ENCODE data around the gene EFCAB11. TPM values are rescaled to one million over a fixed set of nuclear protein-coding genes. Genes with fewer than 3 reads are reported as not detected.
"Not testable (repeated sequence)": the region's sequence is repeated elsewhere in the genome, so short reads cannot be mapped to it uniquely, and the experiment has no call there.

The EFCAB11 gene
- total RNA-seq, 1 donor from 2014 or later = 7.1 TPM

DNA sequence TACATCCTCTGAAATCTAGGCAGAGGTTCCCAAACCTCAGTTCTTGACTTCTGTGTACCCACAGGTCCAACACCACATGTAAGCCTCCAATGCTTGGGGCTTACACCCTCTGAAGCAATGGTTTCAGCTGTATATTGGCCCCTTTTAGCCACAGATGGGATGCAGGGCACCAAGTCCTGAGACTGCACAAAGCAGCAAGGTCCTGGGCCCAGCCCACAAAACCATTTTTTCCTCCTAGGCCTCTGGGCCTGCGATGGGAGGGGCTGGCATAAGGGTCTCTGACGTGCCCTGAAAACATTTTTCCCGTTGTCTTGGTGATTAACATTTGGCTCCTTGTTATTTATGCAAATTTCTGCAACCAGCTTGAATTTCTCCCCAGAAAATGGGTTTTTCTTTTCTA is 80.4 kb downstream of the EFCAB11 start:
- intact Hi-C loops (cut with micrococcal nuclease); H3K4me1 Mint-ChIP-seq (ENCODE audit: low read depth); H3K27ac Mint-ChIP-seq; H3K9me3 Mint-ChIP-seq; DNase-seq (ENCODE audit: low spot score); H3K4me3 Mint-ChIP-seq (ENCODE audit: low read depth); H3K27me3 Mint-ChIP-seq (ENCODE audit: low read depth); H3K36me3 Mint-ChIP-seq (ENCODE audit: low read depth): not testable (repeated sequence)

DNA sequence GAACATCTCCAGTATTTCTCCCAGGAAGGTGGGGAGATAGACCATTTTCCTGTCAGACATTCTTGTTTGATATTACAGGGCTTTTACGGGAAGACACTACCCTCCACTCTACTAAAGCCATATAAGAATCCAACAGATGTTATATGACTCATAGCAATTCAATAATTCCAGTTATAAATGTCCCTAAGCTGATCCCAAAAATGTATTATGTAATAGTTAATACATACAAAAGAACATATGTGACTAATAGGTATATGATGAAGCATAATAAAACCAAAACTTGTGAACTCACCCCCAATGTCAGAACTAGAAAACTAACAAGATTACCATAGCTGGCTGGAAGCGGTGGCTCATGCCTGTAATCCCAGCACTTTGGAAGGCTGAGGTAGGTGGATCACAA is 84.2 kb downstream of the EFCAB11 start:
- Mint-ChIP-seq H3K4me1 (ENCODE audit: low read depth) (no peaks in the 10 kb centered on the region), H3K27ac (no peak overlapping the region), H3K36me3 (ENCODE audit: low read depth) (no peaks in the 10 kb centered on the region), H3K4me3 (ENCODE audit: low read depth) (no peak overlapping the region), H3K9me3 (peaks cover 3% of the 10 kb centered on the region), H3K27me3 (ENCODE audit: low read depth) (peaks cover 2% of the 10 kb centered on the region)
- DNase-seq (ENCODE audit: low spot score) = no peak
- intact Hi-C loops (cut with micrococcal nuclease) = no loop called here

DNA sequence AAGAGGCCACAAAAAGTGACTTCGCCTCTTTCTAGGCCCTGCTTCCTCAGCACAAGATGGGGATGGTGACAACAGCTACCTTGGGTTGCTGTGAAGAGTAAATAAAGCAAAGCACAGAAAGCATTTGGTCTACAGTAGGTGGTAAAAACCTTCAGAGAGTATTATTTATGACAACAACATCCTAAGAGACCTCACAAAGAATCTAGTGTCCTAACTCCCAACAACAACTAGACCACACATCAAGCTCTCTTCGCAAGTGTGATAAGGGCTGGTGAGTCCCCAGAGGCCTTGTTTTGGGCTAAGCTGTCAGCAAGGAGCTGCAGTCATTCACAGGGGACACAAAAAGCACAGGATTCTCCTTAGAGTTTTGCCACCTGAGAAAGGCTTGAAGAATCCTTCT is 84.9 kb downstream of the EFCAB11 start:
- Mint-ChIP-seq H3K4me1 (ENCODE audit: low read depth) (no peaks in the 10 kb centered on the region), H3K9me3 (no peaks in the 10 kb centered on the region), H3K27me3 (ENCODE audit: low read depth) (peaks cover 2% of the 10 kb centered on the region), H3K4me3 (ENCODE audit: low read depth) (no peak overlapping the region), H3K36me3 (ENCODE audit: low read depth) (no peaks in the 10 kb centered on the region), H3K27ac (no peak overlapping the region)
- no peak for DNase-seq (ENCODE audit: low spot score)
- intact Hi-C loops (cut with micrococcal nuclease) = no loop called here

DNA sequence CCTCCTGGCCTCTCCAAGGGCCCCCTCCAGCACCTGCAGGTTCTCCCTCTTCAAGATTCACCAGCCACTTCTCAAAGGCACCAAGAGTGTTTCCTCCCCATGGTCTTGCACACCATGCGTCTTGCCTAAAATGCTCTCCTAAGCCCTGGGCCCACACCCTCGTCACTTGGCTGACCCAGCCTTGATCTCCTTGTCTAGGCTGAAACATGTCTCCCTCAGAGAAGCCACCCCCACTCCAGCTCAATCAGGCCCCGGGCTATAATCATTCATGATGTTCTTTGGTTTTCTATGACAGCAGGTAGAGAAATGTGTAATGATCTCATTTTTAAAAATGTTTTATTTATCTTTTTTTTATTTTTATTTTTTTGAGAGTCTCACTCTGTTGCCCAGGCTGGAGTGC is 88.1 kb downstream of the EFCAB11 start:
- Mint-ChIP-seq H3K27me3 (ENCODE audit: low read depth) (peaks cover 7% of the 10 kb centered on the region), H3K9me3 (no peaks in the 10 kb centered on the region), H3K4me3 (ENCODE audit: low read depth) (no peak overlapping the region), H3K4me1 (ENCODE audit: low read depth) (no peaks in the 10 kb centered on the region), H3K36me3 (ENCODE audit: low read depth) (no peaks in the 10 kb centered on the region), H3K27ac (no peak overlapping the region)
- intact Hi-C loops (cut with micrococcal nuclease) = no loop called here
- no peak for DNase-seq (ENCODE audit: low spot score)

DNA sequence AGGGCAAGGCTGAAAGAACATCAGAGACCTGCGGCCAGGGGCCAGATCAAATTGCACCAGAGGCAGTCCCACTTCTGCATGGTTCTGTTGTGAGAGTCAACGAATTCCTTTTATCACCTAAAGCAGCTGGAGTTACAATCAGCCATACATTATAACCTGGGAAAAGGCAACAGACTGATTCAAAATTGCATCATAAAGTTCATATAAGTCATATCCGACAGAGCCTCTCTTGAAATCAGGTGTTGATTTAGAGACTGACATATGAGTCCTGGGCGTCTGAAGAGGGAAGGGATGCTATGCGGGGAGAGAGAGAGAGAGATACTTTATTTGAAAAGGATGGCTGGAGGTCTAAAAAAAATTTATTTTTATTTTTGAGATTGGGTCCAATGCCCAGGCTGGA is 89.4 kb downstream of the EFCAB11 start:
- H3K27me3 Mint-ChIP-seq (ENCODE audit: low read depth) = peaks cover 7% of the 10 kb centered on the region
- H3K4me3 Mint-ChIP-seq (ENCODE audit: low read depth) = no peak overlapping the region
- no peaks in the 10 kb centered on the region for H3K4me1 Mint-ChIP-seq (ENCODE audit: low read depth)
- intact Hi-C loops (cut with micrococcal nuclease) = no loop called here
- no peaks in the 10 kb centered on the region for H3K36me3 Mint-ChIP-seq (ENCODE audit: low read depth)
- no peak for DNase-seq (ENCODE audit: low spot score)
- no peaks in the 10 kb centered on the region for H3K9me3 Mint-ChIP-seq
- H3K27ac Mint-ChIP-seq = no peak overlapping the region

DNA sequence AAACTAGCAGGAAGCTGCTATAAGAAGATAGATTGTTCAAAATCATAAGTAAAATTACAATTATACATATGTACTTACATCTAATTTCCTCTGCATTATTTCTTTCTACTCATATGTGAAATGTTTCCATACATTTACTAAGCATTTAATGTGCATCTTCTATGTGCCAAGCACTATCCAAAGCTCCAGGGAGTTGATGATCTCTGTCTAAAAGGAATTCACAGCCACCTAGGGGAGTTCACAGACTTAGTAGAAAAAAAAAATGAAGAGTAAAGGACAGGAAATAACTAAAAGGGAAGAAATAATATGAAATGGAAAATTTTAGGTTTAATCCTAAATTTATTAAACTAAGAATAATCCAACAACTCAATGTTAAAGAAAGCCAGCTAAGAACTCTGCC is 91.7 kb downstream of the EFCAB11 start:
- no peak for DNase-seq (ENCODE audit: low spot score)
- H3K27ac Mint-ChIP-seq = no peak overlapping the region
- no peak overlapping the region for H3K4me3 Mint-ChIP-seq (ENCODE audit: low read depth)
- no peaks in the 10 kb centered on the region for H3K4me1 Mint-ChIP-seq (ENCODE audit: low read depth)
- intact Hi-C loops (cut with micrococcal nuclease) = no loop called here
- H3K27me3 Mint-ChIP-seq (ENCODE audit: low read depth) = peaks cover 7% of the 10 kb centered on the region
- no peaks in the 10 kb centered on the region for H3K9me3 Mint-ChIP-seq
- H3K36me3 Mint-ChIP-seq (ENCODE audit: low read depth) = no peaks in the 10 kb centered on the region

DNA sequence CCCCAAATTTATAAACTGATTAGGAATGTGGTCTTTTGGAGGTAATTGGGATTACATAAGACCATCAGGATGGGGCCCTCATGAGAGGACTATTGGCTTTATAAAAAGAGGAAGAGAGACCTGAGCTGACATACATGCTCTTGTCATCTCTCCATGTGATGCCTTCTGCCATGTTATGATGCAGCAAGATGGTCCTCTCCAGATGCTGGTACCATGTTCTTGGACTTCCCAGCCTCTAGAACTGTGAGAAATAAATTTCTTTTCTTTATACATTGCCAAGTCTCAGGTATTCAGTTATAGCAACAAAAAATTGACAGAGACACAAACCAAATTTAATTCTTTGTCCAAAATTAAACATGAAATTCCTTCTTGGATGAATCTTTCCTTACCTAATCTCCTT is 92.9 kb downstream of the EFCAB11 start:
- peaks cover 9% of the 10 kb centered on the region for H3K27me3 Mint-ChIP-seq (ENCODE audit: low read depth)
- no peak overlapping the region for H3K4me3 Mint-ChIP-seq (ENCODE audit: low read depth)
- H3K4me1 Mint-ChIP-seq (ENCODE audit: low read depth) = no peaks in the 10 kb centered on the region
- intact Hi-C loops (cut with micrococcal nuclease) = no loop called here
- no peak overlapping the region for H3K27ac Mint-ChIP-seq
- no peak for DNase-seq (ENCODE audit: low spot score)
- no peaks in the 10 kb centered on the region for H3K9me3 Mint-ChIP-seq
- H3K36me3 Mint-ChIP-seq (ENCODE audit: low read depth) = no peaks in the 10 kb centered on the region

DNA sequence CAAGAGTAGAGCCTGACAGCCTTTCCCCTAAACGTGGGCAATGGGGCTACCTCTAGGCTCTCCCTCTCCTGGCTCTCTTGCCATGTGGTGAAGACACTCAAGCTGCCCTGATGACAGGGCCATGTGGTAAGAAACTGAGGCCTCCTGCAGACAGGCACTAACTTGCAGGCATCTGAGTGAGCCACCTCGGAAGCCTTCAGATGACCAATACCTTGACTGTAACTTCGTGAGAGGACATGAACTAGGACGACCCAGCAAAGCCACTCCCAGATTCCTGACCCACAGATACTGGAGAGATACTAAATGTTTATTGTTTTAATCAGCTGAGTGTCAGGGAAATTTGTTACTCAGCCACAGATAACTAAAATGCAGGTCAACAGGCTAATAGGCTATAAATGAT is 96.4 kb downstream of the EFCAB11 start:
- Mint-ChIP-seq H3K27ac (no peak overlapping the region), H3K27me3 (ENCODE audit: low read depth) (peaks cover 6% of the 10 kb centered on the region), H3K4me1 (ENCODE audit: low read depth) (no peaks in the 10 kb centered on the region), H3K36me3 (ENCODE audit: low read depth) (no peaks in the 10 kb centered on the region), H3K9me3 (no peaks in the 10 kb centered on the region), H3K4me3 (ENCODE audit: low read depth) (no peak overlapping the region)
- intact Hi-C loops (cut with micrococcal nuclease) = no loop called here
- DNase-seq (ENCODE audit: low spot score) = no peak

DNA sequence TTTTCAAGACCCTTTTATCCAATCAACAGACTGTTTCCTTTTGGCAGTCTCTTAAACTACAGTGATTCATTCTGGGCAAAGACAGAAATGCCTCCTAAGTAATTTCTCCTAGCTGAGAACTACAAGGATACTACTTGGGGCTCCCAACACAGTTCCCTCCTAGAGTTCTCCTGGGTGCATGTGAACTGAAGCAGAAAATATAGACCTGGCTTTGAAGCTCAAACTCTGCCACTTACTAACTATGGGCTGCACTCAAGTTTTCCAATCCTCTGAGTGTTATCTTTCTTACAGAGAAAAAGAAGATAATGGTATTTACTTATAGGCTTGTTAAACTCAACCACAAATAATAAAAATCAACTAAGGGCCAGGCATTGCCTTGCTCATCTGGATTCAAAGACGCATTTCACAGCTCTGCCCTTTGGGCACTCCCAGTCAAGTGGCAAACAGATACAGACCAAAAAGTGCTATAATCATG is 97.6 kb downstream of the EFCAB11 start:
- Mint-ChIP-seq H3K4me1 (ENCODE audit: low read depth) (no peaks in the 10 kb centered on the region), H3K36me3 (ENCODE audit: low read depth) (no peaks in the 10 kb centered on the region), H3K4me3 (ENCODE audit: low read depth) (no peak overlapping the region), H3K27ac (no peak overlapping the region), H3K27me3 (ENCODE audit: low read depth) (peaks cover 4% of the 10 kb centered on the region), H3K9me3 (no peaks in the 10 kb centered on the region)
- intact Hi-C loops (cut with micrococcal nuclease) = no loop called here
- DNase-seq (ENCODE audit: low spot score) = no peak

DNA sequence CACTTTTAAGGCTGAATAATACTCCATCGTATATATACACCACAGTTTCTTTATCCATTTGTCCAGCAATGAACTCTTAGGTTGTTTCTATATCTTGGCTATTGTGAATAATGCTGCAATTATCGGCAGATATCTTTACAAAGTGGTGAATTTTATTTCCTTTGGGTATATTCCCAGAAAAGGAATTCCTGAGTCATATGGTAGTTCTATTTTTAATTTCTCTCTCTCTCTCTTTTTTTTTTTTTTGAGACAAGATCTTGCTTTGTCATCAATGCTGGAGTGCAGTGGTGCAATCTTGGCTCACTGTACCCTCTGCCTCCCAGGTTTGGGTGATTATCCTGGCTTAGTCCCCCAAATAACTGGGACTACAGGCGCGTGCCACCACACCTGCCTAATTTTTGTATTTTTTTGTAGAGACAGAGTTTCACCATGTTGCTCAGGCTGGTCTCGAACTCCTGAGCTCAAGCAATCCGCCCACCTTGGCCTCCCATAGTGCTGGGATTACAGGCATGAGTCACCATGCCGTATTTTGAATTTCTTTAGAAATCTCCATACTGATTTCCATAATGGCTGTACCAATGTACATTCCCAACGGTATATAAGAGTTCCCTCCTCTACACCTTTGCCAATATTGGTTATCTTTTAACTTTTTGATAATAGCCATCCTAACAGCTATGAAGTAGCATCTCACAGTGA is 98.4 kb downstream of the EFCAB11 start:
- H3K36me3 Mint-ChIP-seq (ENCODE audit: low read depth) = no peaks in the 10 kb centered on the region
- intact Hi-C loops (cut with micrococcal nuclease) = no loop called here
- no peaks in the 10 kb centered on the region for H3K9me3 Mint-ChIP-seq
- H3K4me3 Mint-ChIP-seq (ENCODE audit: low read depth) = no peak overlapping the region
- peaks cover 3% of the 10 kb centered on the region for H3K27me3 Mint-ChIP-seq (ENCODE audit: low read depth)
- no peaks in the 10 kb centered on the region for H3K4me1 Mint-ChIP-seq (ENCODE audit: low read depth)
- no peak overlapping the region for H3K27ac Mint-ChIP-seq
- no peak for DNase-seq (ENCODE audit: low spot score)

DNA sequence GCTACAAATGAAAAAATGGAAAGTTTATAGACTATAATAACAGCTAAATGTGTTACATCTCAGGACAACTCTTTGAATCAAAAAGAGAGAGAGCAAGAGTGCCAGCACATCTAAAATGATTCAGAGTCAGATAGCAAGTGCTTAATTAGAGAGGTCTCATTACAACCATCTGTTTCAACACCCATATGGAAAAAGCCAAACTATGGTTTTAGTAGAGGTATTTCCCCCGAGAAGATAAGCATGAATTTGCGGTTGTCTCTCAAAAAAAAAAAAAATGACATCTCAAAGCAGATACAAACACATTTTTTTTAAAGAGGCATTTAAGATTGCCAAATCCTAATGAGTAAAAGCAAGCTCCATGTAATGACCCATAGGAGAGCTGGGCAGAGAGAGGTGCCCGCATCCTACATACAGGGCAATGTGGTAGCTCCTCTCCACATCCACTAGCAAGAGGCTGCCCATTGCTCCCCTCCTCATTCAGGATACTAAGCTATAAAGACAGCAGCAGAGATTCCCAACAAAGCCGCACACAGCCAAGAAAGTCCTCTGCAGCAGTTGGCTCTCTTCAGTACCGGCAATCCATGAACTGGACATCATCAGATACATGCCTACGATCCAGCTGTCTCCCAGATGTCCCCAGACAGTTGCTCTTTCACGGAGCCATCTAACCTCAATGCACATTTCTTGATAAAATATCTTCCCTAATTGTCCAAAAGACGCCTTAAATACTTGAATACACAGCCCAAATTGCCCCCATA is 100.4 kb downstream of the EFCAB11 start:
- no peak overlapping the region for H3K4me3 Mint-ChIP-seq (ENCODE audit: low read depth)
- H3K27me3 Mint-ChIP-seq (ENCODE audit: low read depth) = peaks cover 3% of the 10 kb centered on the region
- no peak for DNase-seq (ENCODE audit: low spot score)
- H3K36me3 Mint-ChIP-seq (ENCODE audit: low read depth) = no peaks in the 10 kb centered on the region
- H3K27ac Mint-ChIP-seq = no peak overlapping the region
- no peaks in the 10 kb centered on the region for H3K9me3 Mint-ChIP-seq
- intact Hi-C loops (cut with micrococcal nuclease) = no loop called here
- no peaks in the 10 kb centered on the region for H3K4me1 Mint-ChIP-seq (ENCODE audit: low read depth)

DNA sequence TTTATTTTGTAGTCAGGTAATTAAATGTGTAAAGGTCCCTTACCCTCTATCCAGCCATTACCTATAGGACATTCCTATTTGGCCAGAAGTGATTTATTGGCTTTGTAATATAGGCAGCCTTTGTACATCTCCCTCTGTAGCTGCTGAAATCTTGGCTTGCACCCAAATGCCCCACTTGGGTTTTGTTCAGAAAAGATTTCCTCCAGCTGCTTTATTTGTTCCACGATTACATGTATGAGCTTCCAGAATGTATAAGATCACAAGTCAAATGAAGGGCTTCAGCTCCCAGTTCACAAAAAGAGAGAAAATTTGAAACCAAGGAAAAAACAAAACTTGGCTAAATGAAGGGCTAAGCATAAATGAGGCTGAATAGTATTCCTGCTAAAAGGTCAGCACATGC is 103.4 kb downstream of the EFCAB11 start:
- Mint-ChIP-seq H3K27me3 (ENCODE audit: low read depth) (peaks cover 6% of the 10 kb centered on the region), H3K4me3 (ENCODE audit: low read depth) (no peak overlapping the region), H3K36me3 (ENCODE audit: low read depth) (no peaks in the 10 kb centered on the region), H3K4me1 (ENCODE audit: low read depth) (no peaks in the 10 kb centered on the region), H3K27ac (no peak overlapping the region), H3K9me3 (no peaks in the 10 kb centered on the region)
- no peak for DNase-seq (ENCODE audit: low spot score)
- intact Hi-C loops (cut with micrococcal nuclease) = no loop called here

DNA sequence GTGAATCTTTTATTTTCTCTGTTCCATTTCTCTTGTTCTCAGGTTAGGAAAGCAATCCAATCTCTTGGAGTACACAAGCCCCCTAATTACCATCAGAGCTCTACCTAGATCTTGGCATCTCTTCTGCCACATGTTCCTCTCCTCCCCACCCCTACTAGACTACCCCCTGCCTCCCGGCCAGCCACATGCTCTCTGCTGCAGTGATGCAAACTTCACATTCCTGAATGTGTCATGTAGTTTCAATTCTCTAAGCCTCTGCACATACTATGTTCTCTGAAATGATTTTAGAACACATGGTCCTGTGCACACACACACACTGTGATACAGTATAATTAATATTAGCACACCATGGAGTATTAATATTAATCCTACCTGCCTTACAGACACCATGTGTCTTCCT is 104.6 kb downstream of the EFCAB11 start:
- intact Hi-C loops (cut with micrococcal nuclease) = no loop called here
- H3K4me1 Mint-ChIP-seq (ENCODE audit: low read depth) = no peaks in the 10 kb centered on the region
- H3K36me3 Mint-ChIP-seq (ENCODE audit: low read depth) = no peaks in the 10 kb centered on the region
- H3K27ac Mint-ChIP-seq = no peak overlapping the region
- peaks cover 6% of the 10 kb centered on the region for H3K27me3 Mint-ChIP-seq (ENCODE audit: low read depth)
- H3K4me3 Mint-ChIP-seq (ENCODE audit: low read depth) = no peak overlapping the region
- H3K9me3 Mint-ChIP-seq = no peaks in the 10 kb centered on the region
- no peak for DNase-seq (ENCODE audit: low spot score)
